ENCODE results near the gene LYZL1.
"Not testable (repeated sequence)": the region's sequence is repeated elsewhere in the genome, so short reads cannot be mapped to it uniquely, and the experiment has no call there.

Gene LYZL1

DNA sequence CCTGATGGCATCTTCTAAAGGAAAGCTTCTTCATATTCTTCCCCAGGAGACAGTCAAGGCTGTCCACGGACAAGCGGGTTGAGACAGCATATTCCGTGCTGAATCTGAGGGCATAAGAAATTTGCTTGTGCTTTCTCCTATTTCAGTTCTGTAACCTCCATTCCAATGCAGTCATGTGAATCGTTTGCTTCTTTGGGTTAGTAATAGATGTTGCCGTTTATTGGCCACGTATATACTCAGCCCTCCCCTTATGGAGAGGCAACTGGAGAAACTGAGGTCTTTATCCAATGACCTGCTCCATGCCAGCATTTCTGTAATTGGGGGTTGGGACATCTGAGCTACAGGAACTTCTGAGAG lies 38.9 kb downstream of the LYZL1 start:
- no peak for DNase-seq (ENCODE audit: low read depth in 2 of 3, low spot score in 1 of 3)

DNA sequence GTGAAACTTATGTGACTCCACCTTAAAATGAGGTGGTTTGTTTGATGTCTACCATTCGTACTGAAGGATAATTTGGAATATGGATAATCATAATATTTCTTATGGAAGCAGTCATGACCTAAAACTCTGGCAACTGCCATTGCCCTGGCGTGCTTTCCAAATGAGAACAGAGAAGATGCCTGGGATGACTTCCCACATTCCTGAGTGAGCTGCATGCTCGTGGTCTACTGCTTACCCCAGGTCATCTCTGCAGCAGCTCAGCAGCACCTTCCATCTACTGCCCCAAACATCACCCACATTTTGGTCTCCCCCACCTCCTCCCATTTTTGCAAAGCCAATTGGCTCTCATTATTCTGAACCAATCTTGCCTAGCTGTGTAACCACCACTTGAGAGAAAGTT lies 40.1 kb downstream of the LYZL1 start:
- DNase-seq (ENCODE audit: low read depth in 2 of 3, low spot score in 1 of 3): no peak

DNA sequence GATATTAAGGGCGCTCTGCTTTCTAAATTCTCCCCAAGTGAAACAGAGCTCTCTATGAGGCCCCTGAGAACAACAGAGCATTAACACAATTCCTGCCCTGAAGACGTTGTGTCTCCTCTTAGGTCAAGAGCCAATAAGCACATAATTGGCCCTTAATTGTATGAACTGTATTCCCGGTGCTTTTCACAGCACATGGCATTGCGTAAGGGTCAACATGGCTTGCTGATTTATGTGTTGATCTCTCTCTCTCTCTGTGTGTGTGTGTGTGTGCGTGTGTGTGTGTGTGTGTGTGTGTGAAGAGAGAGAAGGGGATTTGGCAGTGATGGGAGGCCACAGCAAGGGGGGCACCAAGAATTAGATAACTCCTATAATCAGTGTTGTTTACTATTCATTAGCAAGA lies 40.5 kb downstream of the LYZL1 start:
- no peak for DNase-seq (ENCODE audit: low read depth in 2 of 3, low spot score in 1 of 3)

DNA sequence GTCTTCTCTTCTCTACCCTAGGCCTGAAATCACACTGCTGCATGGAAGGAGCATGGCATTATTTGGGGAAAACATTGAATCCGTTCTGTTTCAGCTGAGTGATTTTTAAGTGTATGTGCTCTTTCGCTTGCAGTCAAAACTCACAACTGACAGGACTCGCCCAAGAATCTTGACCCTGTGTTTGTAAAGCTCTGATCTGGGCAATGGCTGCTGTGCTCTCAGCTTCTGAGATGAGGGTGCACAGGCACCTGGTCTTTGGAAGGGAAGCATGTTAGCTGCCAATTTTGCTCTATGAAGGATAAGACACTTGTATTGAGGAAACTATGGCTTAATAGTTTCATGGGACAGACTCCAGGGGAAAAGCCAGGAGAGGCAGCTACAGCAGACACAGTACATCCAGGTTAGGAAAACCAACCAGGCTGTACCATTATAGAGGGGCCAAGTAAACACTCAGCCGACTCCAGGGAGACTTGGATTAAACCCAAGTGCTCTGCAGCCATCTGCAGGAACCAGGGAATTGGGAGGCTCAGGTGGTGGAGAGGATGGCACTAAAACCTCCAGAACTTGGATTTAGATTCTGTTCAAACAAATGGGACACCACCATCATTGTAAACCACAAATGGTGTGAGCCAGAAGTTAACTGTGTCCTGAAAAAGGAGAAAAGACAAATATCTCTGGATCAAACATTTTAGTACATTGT lies 43.3 kb downstream of the LYZL1 start:
- DNase-seq (ENCODE audit: low read depth in 2 of 3, low spot score in 1 of 3): no peak

DNA sequence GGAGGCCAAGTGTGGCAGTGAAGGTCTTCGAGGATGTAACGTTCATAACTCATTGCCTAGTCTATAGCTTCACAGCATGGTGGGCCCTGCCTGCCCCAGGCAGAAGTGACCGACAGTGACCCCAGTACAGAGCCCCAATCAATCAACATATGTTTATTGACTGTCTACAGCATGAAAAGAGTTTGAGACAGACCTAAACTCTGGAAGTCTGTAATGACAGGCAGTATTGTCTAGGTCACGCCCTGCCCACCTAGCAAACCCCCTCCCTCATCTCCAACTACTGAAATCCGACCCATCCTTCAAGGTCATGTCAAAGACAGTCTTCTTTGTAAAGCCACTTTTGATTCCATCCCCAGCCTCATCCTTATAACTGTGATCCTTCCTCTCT lies 43.9 kb downstream of the LYZL1 start:
- DNase-seq (ENCODE audit: low read depth in 2 of 3, low spot score in 1 of 3): no peak

DNA sequence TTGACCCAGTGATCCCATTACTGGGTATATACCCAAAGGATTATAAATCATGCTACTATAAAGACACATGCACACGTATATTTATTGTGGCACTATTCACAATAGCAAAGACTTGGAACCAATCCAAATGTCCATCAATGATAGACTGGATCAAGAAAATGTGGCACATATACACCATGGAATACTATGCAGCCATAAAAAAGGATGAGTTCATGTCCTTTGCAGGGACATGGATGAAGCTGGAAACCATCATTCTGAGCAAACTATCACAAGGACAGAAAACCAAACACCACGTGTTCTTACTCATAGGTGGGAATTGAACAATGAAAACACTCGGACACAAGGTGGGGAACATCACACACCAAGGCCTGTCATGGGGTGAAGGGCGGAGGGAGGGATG lies 48.7 kb downstream of the LYZL1 start:
- DNase-seq (ENCODE audit: low read depth in 2 of 3, low spot score in 1 of 3): not testable (repeated sequence)

DNA sequence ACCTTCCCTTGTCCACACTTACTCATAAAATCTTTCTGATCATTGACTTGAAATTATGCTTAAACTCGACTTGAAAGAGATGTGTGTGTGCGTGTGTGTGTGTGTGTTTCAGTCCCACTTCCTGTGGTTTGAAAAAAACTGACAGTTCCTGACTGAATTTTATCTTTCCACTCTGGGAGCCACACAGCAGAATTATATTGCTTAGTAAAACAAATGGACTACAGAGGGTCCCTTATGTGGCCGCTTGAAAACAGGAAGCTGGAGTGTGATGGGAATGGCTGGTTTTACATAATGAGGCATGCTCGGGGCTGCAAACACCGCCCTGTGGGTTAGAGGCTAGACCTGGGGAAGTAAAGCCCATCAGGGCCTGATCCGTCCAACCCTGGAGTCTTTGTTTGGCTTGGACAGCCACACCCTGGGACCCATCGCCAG lies 54.8 kb downstream of the LYZL1 start:
- no peak for DNase-seq (ENCODE audit: low read depth in 2 of 3, low spot score in 1 of 3)

DNA sequence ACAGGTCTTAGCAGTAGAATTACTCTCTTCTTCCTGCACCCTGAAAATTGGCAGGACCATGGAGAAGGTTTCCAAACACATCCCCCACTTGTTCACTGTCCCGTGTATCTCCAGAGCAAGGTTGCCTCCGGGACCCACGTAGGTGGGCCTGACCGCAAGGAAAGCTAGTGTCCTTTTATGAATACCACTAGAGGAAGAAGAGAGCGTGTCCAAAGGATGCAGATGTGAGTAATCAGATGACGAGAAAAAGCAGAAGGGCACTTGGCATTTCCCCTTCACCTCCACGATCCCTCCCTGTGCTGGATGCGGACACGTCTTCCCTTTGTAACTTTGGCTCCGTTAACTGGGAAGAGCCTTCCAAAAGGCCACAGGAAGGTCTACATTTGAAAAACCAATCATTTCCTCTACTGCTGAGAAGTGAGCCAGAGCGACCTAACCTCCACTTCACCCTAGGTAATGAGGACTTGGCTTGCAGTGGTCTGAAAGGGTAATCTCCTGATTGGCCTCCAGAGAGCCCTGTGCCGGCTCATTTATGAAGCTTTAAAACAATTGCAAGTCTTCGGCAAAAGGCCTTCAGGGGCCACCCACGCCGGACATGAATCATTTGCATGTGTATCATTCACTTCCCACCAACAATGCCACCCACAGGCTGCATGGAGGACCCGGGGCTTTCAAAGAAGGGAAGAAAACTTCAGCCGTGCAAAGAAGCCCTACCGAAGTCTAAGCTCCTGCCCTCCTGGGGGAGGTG lies 55.4 kb downstream of the LYZL1 start:
- DNase-seq (ENCODE audit: low read depth in 2 of 3, low spot score in 1 of 3): no peak

DNA sequence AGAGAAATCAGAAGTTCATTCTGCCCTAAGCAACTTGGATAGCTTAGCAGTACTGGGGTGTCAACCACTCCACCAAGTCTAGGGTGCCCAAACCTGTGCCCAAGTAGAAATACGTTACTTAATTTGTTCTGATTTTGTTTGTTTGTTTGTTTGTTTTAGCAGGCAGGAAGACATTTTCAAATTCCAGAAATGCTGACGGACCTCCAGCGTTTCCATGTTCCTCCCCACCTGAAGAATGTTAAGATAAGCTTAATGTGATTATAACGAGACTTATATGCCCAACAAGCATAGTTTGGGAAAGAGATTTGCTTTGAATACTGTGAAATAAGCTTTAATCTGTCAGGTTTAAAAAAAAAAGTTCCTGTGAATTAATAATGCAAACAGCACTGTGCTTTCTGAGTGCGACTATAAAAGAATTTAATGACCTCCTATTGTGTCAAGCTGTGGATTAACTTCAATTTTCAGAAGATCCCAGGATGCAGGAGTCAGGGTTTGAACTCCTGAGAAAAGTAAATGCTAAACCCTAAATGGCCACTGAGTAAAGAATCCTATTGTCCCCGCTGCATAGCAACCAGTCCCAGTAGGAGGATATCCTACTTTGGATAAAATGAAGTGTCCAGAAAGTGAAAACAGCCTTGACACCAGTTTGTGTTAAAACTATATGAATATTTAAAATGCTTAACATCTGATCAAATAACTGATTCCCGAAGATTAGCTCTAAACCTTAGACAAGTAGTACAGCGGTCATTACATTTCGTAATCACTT lies 56.5 kb downstream of the LYZL1 start:
- no peak for DNase-seq (ENCODE audit: low read depth in 2 of 3, low spot score in 1 of 3)

DNA sequence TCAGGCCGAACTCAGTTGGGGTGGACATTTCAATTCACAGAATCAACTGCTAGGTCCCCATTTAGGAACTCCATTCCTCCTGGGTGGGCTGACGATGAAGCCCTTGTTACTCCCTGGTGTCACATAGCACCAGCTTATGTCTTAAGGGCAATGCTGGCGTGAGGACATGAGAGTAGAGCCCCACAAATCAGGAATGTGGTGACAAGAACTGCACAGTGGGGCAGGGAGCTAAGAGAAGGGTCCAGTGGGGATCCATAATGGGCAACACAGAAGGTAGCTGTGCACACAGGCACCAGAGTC lies 57.0 kb downstream of the LYZL1 start:
- DNase-seq (ENCODE audit: low read depth in 2 of 3, low spot score in 1 of 3): no peak

DNA sequence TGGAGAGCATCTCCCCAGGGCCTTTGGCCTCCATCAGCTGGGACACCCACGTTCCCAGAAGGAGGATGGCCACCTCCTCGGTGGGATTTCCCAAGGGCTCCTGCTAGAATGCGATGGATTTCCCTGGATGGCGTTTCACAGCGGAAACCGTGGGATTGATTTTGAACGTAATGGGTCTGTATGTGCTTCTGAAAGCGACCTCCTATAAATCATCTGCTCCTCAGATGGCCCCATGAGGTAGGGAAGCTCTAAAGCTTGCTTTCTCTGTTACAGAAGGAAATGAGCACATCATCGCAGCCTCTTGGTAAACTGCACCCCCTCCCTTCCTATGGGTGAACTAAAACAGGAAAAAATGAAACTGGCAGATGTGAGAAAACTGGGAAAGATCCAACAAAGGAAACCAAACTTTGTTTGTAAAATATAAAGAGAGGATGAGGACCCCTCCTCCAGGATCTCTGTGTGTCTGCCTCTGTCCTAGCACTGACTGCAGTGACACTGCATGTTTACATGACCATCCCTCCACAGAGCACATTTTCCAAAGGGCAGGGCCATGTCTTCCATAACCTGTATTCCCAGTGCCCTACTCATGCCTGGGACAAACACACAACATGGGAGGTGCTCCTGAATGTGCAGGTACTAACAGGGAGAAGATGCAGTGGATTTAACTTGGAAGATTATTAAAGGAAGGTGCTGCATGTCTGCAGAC lies 57.6 kb downstream of the LYZL1 start:
- DNase-seq (ENCODE audit: low read depth in 2 of 3, low spot score in 1 of 3): no peak

DNA sequence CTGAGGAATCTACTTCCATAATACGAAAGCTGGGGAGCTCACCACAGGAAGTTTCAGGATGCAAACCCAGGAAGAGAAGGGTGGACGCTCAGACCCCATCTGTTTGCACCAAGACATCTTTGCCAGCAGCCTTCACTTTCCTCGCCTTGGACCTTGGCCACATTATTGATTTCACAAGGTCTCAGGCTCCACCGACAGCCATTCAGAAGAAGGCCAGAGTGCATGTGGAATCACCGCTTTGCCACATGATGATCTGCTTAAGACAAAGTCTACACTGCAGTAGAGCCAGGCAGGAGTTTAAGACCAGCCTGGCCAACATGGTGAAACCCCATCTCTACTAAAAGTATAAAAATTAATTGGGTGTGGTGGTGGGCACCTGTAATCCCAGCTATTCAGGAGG lies 60.0 kb downstream of the LYZL1 start:
- DNase-seq (ENCODE audit: low read depth in 2 of 3, low spot score in 1 of 3): no peak

DNA sequence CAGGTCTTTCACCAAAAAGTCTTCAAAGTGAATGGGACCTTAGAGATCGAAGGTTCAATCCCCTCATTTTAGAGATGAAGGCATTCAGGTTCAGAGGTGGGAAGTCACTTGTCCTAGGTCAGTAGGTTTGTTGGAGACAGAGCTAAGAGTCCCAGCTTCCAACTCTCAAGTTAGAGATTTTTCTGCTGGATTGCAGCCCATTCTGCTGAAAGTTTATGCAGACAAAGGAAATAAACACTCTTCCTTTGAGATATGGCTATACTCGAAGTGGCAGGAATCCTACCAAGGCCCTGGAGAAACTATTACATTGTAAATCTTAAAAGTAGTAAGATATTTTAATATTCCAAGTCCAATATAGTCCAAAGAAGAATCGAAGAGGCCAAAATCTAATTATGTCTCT lies 64.4 kb downstream of the LYZL1 start:
- DNase-seq (ENCODE audit: low read depth in 2 of 3, low spot score in 1 of 3): no peak

DNA sequence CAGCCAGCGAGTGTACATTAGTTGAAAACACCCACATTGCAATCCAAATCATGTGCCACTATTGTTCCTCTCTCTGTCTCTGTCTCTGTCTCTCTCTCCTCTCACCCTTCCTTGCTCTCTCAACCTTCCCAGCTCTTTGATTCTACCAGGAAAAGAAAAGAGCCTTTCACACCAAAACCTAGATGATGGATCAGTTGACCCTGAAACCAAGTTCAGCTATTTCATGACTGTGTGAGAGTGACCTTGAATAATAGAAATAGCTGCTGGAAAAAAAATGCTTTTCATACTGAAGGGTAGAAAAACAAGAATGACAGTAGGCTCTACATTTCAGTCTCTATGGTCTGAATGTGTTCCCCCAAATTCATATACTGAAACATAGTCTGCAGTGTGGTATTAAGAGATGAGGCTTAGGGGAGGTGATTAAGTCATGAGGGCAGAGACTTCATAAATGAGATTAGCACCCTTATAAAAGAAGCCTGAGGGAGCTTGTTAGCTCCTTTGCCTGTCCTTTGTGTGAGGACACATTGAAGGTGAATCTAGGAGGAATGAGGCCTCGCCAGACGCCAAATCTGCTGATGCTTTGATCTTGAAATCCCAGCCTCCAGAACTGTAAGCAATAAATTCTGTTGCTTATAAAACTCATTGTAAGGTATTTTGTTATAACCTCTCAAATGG lies 65.2 kb downstream of the LYZL1 start:
- DNase-seq (ENCODE audit: low read depth in 2 of 3, low spot score in 1 of 3): no peak

DNA sequence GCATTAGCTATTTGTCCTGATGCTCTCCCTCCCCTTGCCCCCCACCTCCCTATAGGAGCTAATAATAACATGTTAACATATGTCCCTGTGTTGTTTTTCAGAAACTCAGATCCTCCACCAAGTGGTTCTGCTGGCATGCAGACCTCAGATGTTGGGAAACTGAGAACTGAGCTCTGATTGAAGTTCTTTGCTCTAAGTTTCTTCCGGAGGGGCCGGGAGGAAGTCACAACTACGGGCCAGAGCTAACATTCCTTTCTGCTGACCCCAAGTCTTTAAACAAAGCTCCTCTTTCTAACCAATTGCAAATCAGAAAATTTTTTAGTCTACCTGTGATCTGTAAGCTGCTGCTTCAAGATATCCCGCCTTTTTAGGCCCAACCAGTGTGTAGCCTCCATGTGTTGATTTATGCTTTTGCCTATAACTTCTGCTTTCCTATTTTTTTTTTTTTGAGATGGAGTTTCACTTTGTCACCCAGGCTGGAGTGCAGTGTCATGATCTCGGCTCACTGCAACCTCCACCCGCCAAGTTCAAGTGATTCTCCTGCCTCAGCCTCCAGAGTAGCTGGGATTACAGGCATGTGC lies 66.6 kb downstream of the LYZL1 start:
- DNase-seq (ENCODE audit: low read depth in 2 of 3, low spot score in 1 of 3): no peak

DNA sequence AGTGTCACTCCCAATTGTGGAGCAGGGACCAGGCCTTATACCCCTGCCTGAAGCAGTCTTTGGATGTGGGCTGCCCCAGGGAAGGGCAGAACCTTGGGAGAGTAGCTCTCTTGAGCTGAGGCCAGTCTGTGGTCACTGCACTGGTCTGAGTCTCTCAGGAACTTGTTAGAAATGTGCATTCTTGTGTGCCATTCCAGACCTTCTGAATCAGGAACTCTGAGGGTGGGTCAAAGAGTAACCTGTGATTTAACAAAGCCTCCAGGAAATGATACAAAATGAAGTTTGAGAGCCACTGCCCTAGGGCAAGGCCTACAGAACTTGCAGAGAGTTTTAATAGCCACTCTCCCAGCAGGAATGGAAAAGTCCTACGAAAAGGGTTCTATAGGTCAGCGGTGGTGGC lies 68.1 kb downstream of the LYZL1 start:
- DNase-seq (ENCODE audit: low read depth in 2 of 3, low spot score in 1 of 3): no peak

DNA sequence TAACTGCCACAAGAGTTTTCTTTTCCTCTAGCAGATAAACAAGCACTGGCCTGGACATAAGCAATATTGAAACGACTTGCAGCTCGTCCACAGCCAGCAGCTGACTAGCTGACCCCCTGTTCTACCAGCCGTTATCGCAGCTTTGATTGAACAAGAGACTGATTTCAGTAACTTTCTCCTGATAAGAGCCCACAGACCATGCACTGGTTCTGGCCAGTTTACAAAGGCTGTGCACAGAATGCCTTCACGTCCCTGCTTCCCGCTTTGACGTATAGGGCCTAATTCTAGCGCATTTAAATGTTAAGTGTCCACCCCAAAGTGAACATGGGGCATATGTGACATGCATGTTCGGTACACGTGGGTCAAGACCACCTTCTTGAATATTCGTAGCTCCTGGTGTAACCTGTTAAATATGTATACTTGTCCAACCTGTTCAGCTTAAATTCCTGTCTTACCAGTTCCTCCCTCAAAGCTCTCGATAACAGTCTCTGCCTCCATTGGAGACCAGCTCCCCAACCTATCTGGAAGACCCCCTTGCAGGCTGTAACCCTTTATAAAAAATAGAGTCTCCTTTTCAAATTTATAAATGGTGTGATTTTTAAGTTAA lies 69.2 kb downstream of the LYZL1 start:
- no peak for DNase-seq (ENCODE audit: low read depth in 2 of 3, low spot score in 1 of 3)

DNA sequence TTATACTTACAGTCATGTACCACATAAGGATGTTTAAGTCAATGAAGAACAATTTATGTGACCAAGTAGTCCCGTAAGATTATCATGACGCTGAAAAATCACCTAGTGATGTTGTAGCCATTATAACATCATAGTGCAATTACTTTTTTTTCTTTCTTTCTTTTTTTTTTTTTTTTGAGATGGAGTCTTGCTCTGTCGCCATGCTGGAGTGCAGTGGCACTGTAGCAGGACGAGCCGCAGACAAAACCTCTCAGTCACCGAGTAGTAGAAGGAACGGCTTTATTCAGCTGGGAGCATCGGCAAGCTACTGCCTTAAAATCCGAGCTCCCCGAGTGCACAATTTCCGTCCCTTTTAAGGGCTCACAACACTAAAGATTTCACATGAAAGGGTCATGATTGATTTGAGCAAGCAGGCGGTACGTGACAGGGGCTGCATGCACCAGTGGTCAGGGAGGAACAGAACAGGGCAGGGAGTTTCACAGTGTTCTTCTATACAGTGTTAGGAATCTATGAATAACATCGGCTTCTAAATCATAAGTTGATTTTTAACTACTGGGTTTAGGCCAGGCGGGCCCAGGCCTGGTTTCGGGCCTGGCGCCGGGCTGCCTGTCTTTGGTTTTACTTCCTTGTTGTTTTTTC lies 71.5 kb downstream of the LYZL1 start:
- not testable (repeated sequence) for DNase-seq (ENCODE audit: low read depth in 2 of 3, low spot score in 1 of 3)
